ENCODE data around the gene TBC1D14.

Gene TBC1D14

GRCh38 chr4:7049739-7050138 lies 140.1 kb downstream of the TBC1D14 start:
- Histone ChIP-seq H3K27ac (ENCODE audit: low read depth, low read length) (no peak overlapping the region), H3K9ac (ENCODE audit: low read depth, low read length) (no peak overlapping the region), H3K9me3 (ENCODE audit: control insufficient read depth, insufficient read depth, low read length) (no peaks in the 10 kb centered on the region), H3K36me3 (ENCODE audit: control insufficient read depth, insufficient read depth, low read length) (peaks cover 8% of the 10 kb centered on the region), H3K4me3 (ENCODE audit: low read depth, low read length) (no peak overlapping the region), H3K4me1 (ENCODE audit: control insufficient read depth, insufficient read depth, low read length) (0 out of 2 replicates have a peak, but pooled peaks cover 7% of the 10 kb centered on the region), H3K27me3 (ENCODE audit: control insufficient read depth, insufficient read depth, low read length) (no peaks in the 10 kb centered on the region)

- Histone ChIP-seq H3K9me3 (ENCODE audit: control insufficient read depth, insufficient read depth, low read length) (no peaks in the 10 kb centered on the region), H3K27ac (ENCODE audit: low read depth, low read length) (no peak overlapping the region), H3K4me1 (ENCODE audit: control insufficient read depth, insufficient read depth, low read length) (peaks cover 1% of the 10 kb centered on the region; the same call in 1 of the 2 replicates), H3K9ac (ENCODE audit: low read depth, low read length) (no peak overlapping the region), H3K4me3 (ENCODE audit: low read depth, low read length) (no peak overlapping the region), H3K27me3 (ENCODE audit: control insufficient read depth, insufficient read depth, low read length) (no peaks in the 10 kb centered on the region), H3K36me3 (ENCODE audit: control insufficient read depth, insufficient read depth, low read length) (peaks cover 16% of the 10 kb centered on the region)
Measured at GRCh38 chr4:7050481-7051143, 141.0 kb downstream of the TBC1D14 start.

- peaks cover 19% of the 10 kb centered on the region for H3K36me3 ChIP-seq (ENCODE audit: control insufficient read depth, insufficient read depth, low read length)
- H3K9me3 ChIP-seq (ENCODE audit: control insufficient read depth, insufficient read depth, low read length): no peaks in the 10 kb centered on the region
- H3K4me1 ChIP-seq (ENCODE audit: control insufficient read depth, insufficient read depth, low read length): no peaks in the 10 kb centered on the region; the same call in 1 of the 2 replicates
- H3K27me3 ChIP-seq (ENCODE audit: control insufficient read depth, insufficient read depth, low read length): no peaks in the 10 kb centered on the region
- no peak overlapping the region for H3K4me3 ChIP-seq (ENCODE audit: low read depth, low read length)
- no peak overlapping the region for H3K27ac ChIP-seq (ENCODE audit: low read depth, low read length)
- H3K9ac ChIP-seq (ENCODE audit: low read depth, low read length): no peak overlapping the region
Measured at GRCh38 chr4:7051144-7051495, 141.5 kb downstream of the TBC1D14 start.

GRCh38 chr4:7051905-7052304 lies 142.3 kb downstream of the TBC1D14 start:
- Histone ChIP-seq H3K9ac (ENCODE audit: low read depth, low read length) (no peak overlapping the region), H3K27me3 (ENCODE audit: control insufficient read depth, insufficient read depth, low read length) (no peaks in the 10 kb centered on the region), H3K4me1 (ENCODE audit: control insufficient read depth, insufficient read depth, low read length) (no peaks in the 10 kb centered on the region; the same call in 1 of the 2 replicates), H3K4me3 (ENCODE audit: low read depth, low read length) (no peak overlapping the region), H3K27ac (ENCODE audit: low read depth, low read length) (no peak overlapping the region), H3K9me3 (ENCODE audit: control insufficient read depth, insufficient read depth, low read length) (no peaks in the 10 kb centered on the region), H3K36me3 (ENCODE audit: control insufficient read depth, insufficient read depth, low read length) (peaks cover 19% of the 10 kb centered on the region)

GRCh38 chr4:7052313-7052712 lies 142.7 kb downstream of the TBC1D14 start:
- Histone ChIP-seq H3K4me3 (ENCODE audit: low read depth, low read length) (no peak overlapping the region), H3K9me3 (ENCODE audit: control insufficient read depth, insufficient read depth, low read length) (no peaks in the 10 kb centered on the region), H3K27ac (ENCODE audit: low read depth, low read length) (no peak overlapping the region), H3K9ac (ENCODE audit: low read depth, low read length) (no peak overlapping the region), H3K27me3 (ENCODE audit: control insufficient read depth, insufficient read depth, low read length) (no peaks in the 10 kb centered on the region), H3K4me1 (ENCODE audit: control insufficient read depth, insufficient read depth, low read length) (no peaks in the 10 kb centered on the region; the same call in 1 of the 2 replicates), H3K36me3 (ENCODE audit: control insufficient read depth, insufficient read depth, low read length) (peaks cover 19% of the 10 kb centered on the region)

GRCh38 chr4:7052923-7053715 lies 143.5 kb downstream of the TBC1D14 start:
- Histone ChIP-seq H3K9ac (ENCODE audit: low read depth, low read length) (no peak overlapping the region), H3K36me3 (ENCODE audit: control insufficient read depth, insufficient read depth, low read length) (peaks cover 19% of the 10 kb centered on the region), H3K4me1 (ENCODE audit: control insufficient read depth, insufficient read depth, low read length) (no peaks in the 10 kb centered on the region; the same call in 1 of the 2 replicates), H3K9me3 (ENCODE audit: control insufficient read depth, insufficient read depth, low read length) (no peaks in the 10 kb centered on the region), H3K27me3 (ENCODE audit: control insufficient read depth, insufficient read depth, low read length) (no peaks in the 10 kb centered on the region), H3K27ac (ENCODE audit: low read depth, low read length) (no peak overlapping the region), H3K4me3 (ENCODE audit: low read depth, low read length) (no peak overlapping the region)

GRCh38 chr4:7054106-7054880 lies 144.7 kb downstream of the TBC1D14 start:
- no peaks in the 10 kb centered on the region for H3K9me3 ChIP-seq (ENCODE audit: control insufficient read depth, insufficient read depth, low read length)
- H3K4me3 ChIP-seq (ENCODE audit: low read depth, low read length): no peak overlapping the region
- no peak overlapping the region for H3K9ac ChIP-seq (ENCODE audit: low read depth, low read length)
- peaks cover 25% of the 10 kb centered on the region for H3K36me3 ChIP-seq (ENCODE audit: control insufficient read depth, insufficient read depth, low read length)
- no peaks in the 10 kb centered on the region for H3K27me3 ChIP-seq (ENCODE audit: control insufficient read depth, insufficient read depth, low read length)
- H3K4me1 ChIP-seq (ENCODE audit: control insufficient read depth, insufficient read depth, low read length): no peaks in the 10 kb centered on the region; the same call in 1 of the 2 replicates
- H3K27ac ChIP-seq (ENCODE audit: low read depth, low read length): no peak overlapping the region

GRCh38 chr4:7055111-7055989 lies 145.7 kb downstream of the TBC1D14 start:
- no peaks in the 10 kb centered on the region; the same call in 1 of the 2 replicates for H3K4me1 ChIP-seq (ENCODE audit: control insufficient read depth, insufficient read depth, low read length)
- no peak overlapping the region for H3K27ac ChIP-seq (ENCODE audit: low read depth, low read length)
- H3K9ac ChIP-seq (ENCODE audit: low read depth, low read length): no peak overlapping the region
- H3K27me3 ChIP-seq (ENCODE audit: control insufficient read depth, insufficient read depth, low read length): no peaks in the 10 kb centered on the region
- no peak overlapping the region for H3K4me3 ChIP-seq (ENCODE audit: low read depth, low read length)
- H3K9me3 ChIP-seq (ENCODE audit: control insufficient read depth, insufficient read depth, low read length): no peaks in the 10 kb centered on the region
- peaks cover 36% of the 10 kb centered on the region for H3K36me3 ChIP-seq (ENCODE audit: control insufficient read depth, insufficient read depth, low read length)

GRCh38 chr4:7055990-7056325 lies 146.3 kb downstream of the TBC1D14 start:
- Histone ChIP-seq H3K4me1 (ENCODE audit: control insufficient read depth, insufficient read depth, low read length) (no peaks in the 10 kb centered on the region; the same call in 1 of the 2 replicates), H3K9ac (ENCODE audit: low read depth, low read length) (no peak overlapping the region), H3K4me3 (ENCODE audit: low read depth, low read length) (no peak overlapping the region), H3K27me3 (ENCODE audit: control insufficient read depth, insufficient read depth, low read length) (no peaks in the 10 kb centered on the region), H3K36me3 (ENCODE audit: control insufficient read depth, insufficient read depth, low read length) (peaks cover 42% of the 10 kb centered on the region), H3K27ac (ENCODE audit: low read depth, low read length) (no peak overlapping the region), H3K9me3 (ENCODE audit: control insufficient read depth, insufficient read depth, low read length) (no peaks in the 10 kb centered on the region)

GRCh38 chr4:7058792-7059191 lies 149.2 kb downstream of the TBC1D14 start:
- Histone ChIP-seq H3K4me3 (ENCODE audit: low read depth, low read length) (no peak overlapping the region), H3K9me3 (ENCODE audit: control insufficient read depth, insufficient read depth, low read length) (no peaks in the 10 kb centered on the region), H3K9ac (ENCODE audit: low read depth, low read length) (no peak overlapping the region), H3K27ac (ENCODE audit: low read depth, low read length) (no peak overlapping the region), H3K4me1 (ENCODE audit: control insufficient read depth, insufficient read depth, low read length) (no peaks in the 10 kb centered on the region; the same call in 1 of the 2 replicates), H3K27me3 (ENCODE audit: control insufficient read depth, insufficient read depth, low read length) (no peaks in the 10 kb centered on the region), H3K36me3 (ENCODE audit: control insufficient read depth, insufficient read depth, low read length) (peaks cover 67% of the 10 kb centered on the region)

Measured in HUES48 (cell line).